Mesenchymal stem cell (in vitro differentiated cells and primary cell): ENCODE results near the gene CDCP1.

Source experiments
- DNase-seq: peaks from one replicate; pipeline ENCODE4 v3.0.0-alpha.2; 2013
- H2AFZ ChIP-seq: one replicate; pipeline ENCODE4 v1.6.1; 2013; ENCODE audit warnings: low read depth, mild to moderate bottlenecking, control low read depth, inconsistent platforms, low read length, moderate library complexity
- H2AK5ac ChIP-seq: 2 replicates; pipeline ENCODE4 v1.6.1; 2013; ENCODE audit warnings: low read length, moderate library complexity, mild to moderate bottlenecking, inconsistent platforms; ENCODE audit not compliant: severe bottlenecking
- H2BK120ac ChIP-seq: one replicate; pipeline ENCODE4 v1.6.1; 2013; ENCODE audit warnings: low read depth, mild to moderate bottlenecking, inconsistent platforms, low read length, moderate library complexity
- H2BK12ac ChIP-seq, 2 experiments: one replicate each; pipeline ENCODE4 v1.6.1; 2013; ENCODE audit warnings: inconsistent platforms in 2 of 2, low read length in 2 of 2, mild to moderate bottlenecking in 2 of 2, moderate library complexity in 2 of 2, control low read depth in 1 of 2
- H2BK15ac ChIP-seq: one replicate; pipeline ENCODE4 v1.6.1; 2013; ENCODE audit warnings: mild to moderate bottlenecking, low read depth, inconsistent platforms; ENCODE audit not compliant: poor library complexity, severe bottlenecking
- H2BK5ac ChIP-seq: 2 replicates; pipeline ENCODE4 v1.6.1; 2013; ENCODE audit warnings: low read depth, mild to moderate bottlenecking, low read length, control low read depth, inconsistent platforms; ENCODE audit not compliant: poor library complexity, severe bottlenecking
- H3K14ac ChIP-seq, 2 experiments: one replicate each; pipeline ENCODE4 v1.6.1; 2013; ENCODE audit warnings: inconsistent platforms in 2 of 2, low read length in 2 of 2, control low read depth in 1 of 2, mild to moderate bottlenecking in 1 of 2, moderate library complexity in 1 of 2
- H3K18ac ChIP-seq, 2 experiments: one replicate each; pipeline ENCODE4 v1.6.1; 2013; ENCODE audit warnings: inconsistent platforms in 2 of 2, low read length in 2 of 2, control low read depth in 1 of 2, low read depth in 1 of 2, mild to moderate bottlenecking in 1 of 2
- H3K23ac ChIP-seq, 2 experiments: one replicate each; pipeline ENCODE4 v1.6.1; 2013; ENCODE audit warnings: inconsistent platforms in 2 of 2, low read length in 2 of 2, mild to moderate bottlenecking in 2 of 2, moderate library complexity in 2 of 2, control low read depth in 1 of 2
- H3K27ac ChIP-seq: 2 replicates; pipeline ENCODE4 v1.5.1; 2013; ENCODE audit warnings: mild to moderate bottlenecking, moderate library complexity, low read length, control low read depth, inconsistent platforms; ENCODE audit not compliant: poor library complexity, severe bottlenecking
- H3K27me3 ChIP-seq, 2 experiments: 2 replicates each; pipeline versions ENCODE4 v1.6.1 to v1.7.0; 2013; ENCODE audit warnings: low read length in 2 of 2, mild to moderate bottlenecking in 2 of 2, moderate library complexity in 2 of 2, control low read depth in 1 of 2, inconsistent platforms in 1 of 2; ENCODE audit not compliant: control insufficient read depth in 1 of 2, insufficient read depth in 1 of 2
- H3K36me3 ChIP-seq, 2 experiments: 2 replicates each; pipeline versions ENCODE4 v1.6.1 to v1.7.0; 2013; ENCODE audit warnings: low read length in 2 of 2, control low read depth in 1 of 2, inconsistent platforms in 1 of 2, low read depth in 1 of 2, mild to moderate bottlenecking in 1 of 2; ENCODE audit not compliant: insufficient read depth in 2 of 2, control insufficient read depth in 1 of 2
- H3K4ac ChIP-seq, 2 experiments: one replicate each; pipeline ENCODE4 v1.6.1; 2013; ENCODE audit warnings: inconsistent platforms in 2 of 2, low read length in 2 of 2, mild to moderate bottlenecking in 2 of 2, moderate library complexity in 2 of 2, control low read depth in 1 of 2, low read depth in 1 of 2
- H3K4me1 ChIP-seq: 2 replicates; pipeline ENCODE4 v1.6.1; 2013; ENCODE audit warnings: low read depth, low read length, control low read depth; ENCODE audit not compliant: control insufficient read depth, insufficient read depth
- H3K4me2 ChIP-seq: 2 replicates; pipeline ENCODE4 v1.6.1; 2013; ENCODE audit warnings: low read length, mild to moderate bottlenecking, inconsistent platforms; ENCODE audit not compliant: poor library complexity, severe bottlenecking
- H3K4me3 ChIP-seq, 2 experiments: 2 replicates each; pipeline versions ENCODE4 v1.5.1 to v1.7.0; 2013; ENCODE audit warnings: low read length in 2 of 2, mild to moderate bottlenecking in 2 of 2, control low read depth in 1 of 2, low read depth in 1 of 2; ENCODE audit not compliant: insufficient read depth in 1 of 2
- H3K79me1 ChIP-seq: replicated peaks from 2 replicates; pipeline ENCODE4 v1.6.1; 2013; ENCODE audit warnings: mild to moderate bottlenecking, control low read depth, low read length, inconsistent platforms; ENCODE audit not compliant: poor library complexity, severe bottlenecking
- H3K9ac ChIP-seq: 2 replicates; pipeline ENCODE4 v1.7.0; 2013; ENCODE audit warnings: mild to moderate bottlenecking, low read length, moderate library complexity
- H3K9me3 ChIP-seq: 2 replicates; pipeline ENCODE4 v1.7.0; 2013; ENCODE audit warnings: mild to moderate bottlenecking, low read length; ENCODE audit not compliant: control insufficient read depth
- H4K8ac ChIP-seq: one replicate; pipeline ENCODE4 v1.6.1; 2013; ENCODE audit warnings: inconsistent platforms, mild to moderate bottlenecking, low read length, moderate library complexity
- H4K91ac ChIP-seq: one replicate; pipeline ENCODE4 v1.6.1; 2013; ENCODE audit warnings: mild to moderate bottlenecking, low read length, inconsistent platforms
- WGBS: methylation state at CpG from one replicate; pipeline ENCODE4 v1.1.7; 2013; ENCODE audit warnings: mixed read lengths; 5-methylcytosine and 5-hydroxymethylcytosine counted together

Gene CDCP1

GRCh38 chr3:45100981-45101407 is 45.2 kb downstream of the CDCP1 start:
- peak; percentile 95 for DNase-seq
- peak overlapping the region; percentile 41 for H4K8ac ChIP-seq
- peaks cover 28 to 50% of the 10 kb centered on the region in 2 experiments for H3K36me3 ChIP-seq
- peak overlapping the region; percentile 69 for H3K9ac ChIP-seq
- peaks cover under 1% of the 10 kb centered on the region for H3K4me1 ChIP-seq
- H3K9me3 ChIP-seq: no peaks in the 10 kb centered on the region
- no peak overlapping the region for H3K27ac ChIP-seq
- H2AK5ac ChIP-seq: no peak overlapping the region
- H4K91ac ChIP-seq: peak overlapping the region; percentile 80
- peak overlapping the region; percentile 21 for H2BK120ac ChIP-seq
- 86% methylated on average over 3 of the region's 3 CpGs for WGBS
- H2BK12ac ChIP-seq: peak overlapping the region; percentile 45 to 96
- H2BK15ac ChIP-seq: no peak overlapping the region
- H3K4ac ChIP-seq: peak overlapping the region; percentile 20 to 54
- no peak overlapping the region for H2AFZ ChIP-seq
- H3K18ac ChIP-seq: peak overlapping the region; percentile 50 to 61
- no peak overlapping the region for H3K14ac ChIP-seq
- H3K79me1 ChIP-seq: peaks cover 20% of the 10 kb centered on the region
- no peak overlapping the region for H2BK5ac ChIP-seq
- no peak overlapping the region for H3K23ac ChIP-seq
- H3K4me3 ChIP-seq: no peak overlapping the region
- H3K4me2 ChIP-seq: no peak overlapping the region
- H3K27me3 ChIP-seq: no peaks in the 10 kb centered on the region

GRCh38 chr3:45098310-45098709 is 47.9 kb downstream of the CDCP1 start:
- no peaks in the 10 kb centered on the region for H3K27me3 ChIP-seq
- H3K9me3 ChIP-seq: no peaks in the 10 kb centered on the region
- peaks cover 48 to 59% of the 10 kb centered on the region in 2 experiments for H3K36me3 ChIP-seq
- no peak overlapping the region for H3K4me3 ChIP-seq
- H3K14ac ChIP-seq: no peak overlapping the region
- peaks cover 30% of the 10 kb centered on the region for H3K79me1 ChIP-seq
- H3K4ac ChIP-seq: no peak overlapping the region
- no peak overlapping the region for H2BK5ac ChIP-seq
- H2AFZ ChIP-seq: no peak overlapping the region
- no peak overlapping the region for H3K9ac ChIP-seq
- H2BK120ac ChIP-seq: no peak overlapping the region
- peak overlapping the region in 1 of 2 experiments; percentile 54 for H3K18ac ChIP-seq
- peak; percentile 59 for DNase-seq
- no peak overlapping the region for H3K23ac ChIP-seq
- 94% methylated on average over 4 of the region's 5 CpGs for WGBS
- no peak overlapping the region for H2AK5ac ChIP-seq
- no peak overlapping the region for H4K91ac ChIP-seq
- no peak overlapping the region for H4K8ac ChIP-seq
- no peak overlapping the region for H3K4me2 ChIP-seq
- no peak overlapping the region for H3K27ac ChIP-seq
- H2BK12ac ChIP-seq: no peak overlapping the region
- H2BK15ac ChIP-seq: no peak overlapping the region
- H3K4me1 ChIP-seq: peaks cover 8% of the 10 kb centered on the region

- no peak overlapping the region for H3K9ac ChIP-seq
- no peak overlapping the region for H2BK12ac ChIP-seq
- no peak overlapping the region for H2BK120ac ChIP-seq
- H3K18ac ChIP-seq: no peak overlapping the region
- H3K27me3 ChIP-seq: no peaks in the 10 kb centered on the region
- H2BK15ac ChIP-seq: no peak overlapping the region
- peaks cover 12% of the 10 kb centered on the region for H3K4me1 ChIP-seq
- no peak overlapping the region for H3K23ac ChIP-seq
- 91% methylated on average over 4 of the region's 6 CpGs for WGBS
- H2AFZ ChIP-seq: no peak overlapping the region
- no peak overlapping the region for H3K4me3 ChIP-seq
- H3K9me3 ChIP-seq: no peaks in the 10 kb centered on the region
- peaks cover 46 to 56% of the 10 kb centered on the region in 2 experiments for H3K36me3 ChIP-seq
- H3K14ac ChIP-seq: no peak overlapping the region
- no peak overlapping the region for H3K4ac ChIP-seq
- H4K91ac ChIP-seq: no peak overlapping the region
- no peak for DNase-seq
- peaks cover 30% of the 10 kb centered on the region for H3K79me1 ChIP-seq
- H3K27ac ChIP-seq: no peak overlapping the region
- no peak overlapping the region for H2AK5ac ChIP-seq
- H3K4me2 ChIP-seq: no peak overlapping the region
- no peak overlapping the region for H2BK5ac ChIP-seq
- no peak overlapping the region for H4K8ac ChIP-seq
These were observed 48.8 kb downstream of the CDCP1 start for GRCh38 chr3:45097296-45097883.

- Histone ChIP-seq H2AFZ (no peak overlapping the region), H3K14ac (no peak overlapping the region), H3K4me2 (no peak overlapping the region), H3K23ac (no peak overlapping the region), H2BK15ac (no peak overlapping the region), H3K36me3 (peaks cover 42 to 55% of the 10 kb centered on the region in 2 experiments), H2BK12ac (peak overlapping the region in 1 of 2 experiments; percentile 37), H4K91ac (peak overlapping the region; percentile 2), H4K8ac (peak overlapping the region; percentile 3), H2BK120ac (no peak overlapping the region), H3K18ac (peak overlapping the region in 1 of 2 experiments; percentile 78), H3K4me1 (peaks cover 15% of the 10 kb centered on the region), H3K27me3 (no peaks in the 10 kb centered on the region), H2BK5ac (no peak overlapping the region), H2AK5ac (peak overlapping the region; percentile 33), H3K79me1 (peaks cover 32% of the 10 kb centered on the region), H3K4me3 (no peak overlapping the region), H3K27ac (no peak overlapping the region), H3K9ac (peak overlapping the region; percentile 7), H3K4ac (no peak overlapping the region), H3K9me3 (peaks cover 2% of the 10 kb centered on the region)
- WGBS: 79% methylated on average over 7 of the region's 7 CpGs
- DNase-seq: peak; percentile 71
These were observed 50.2 kb downstream of the CDCP1 start for GRCh38 chr3:45095916-45096526.
